Measurements from ENCODE around the gene NUDT16L1.

DNA sequence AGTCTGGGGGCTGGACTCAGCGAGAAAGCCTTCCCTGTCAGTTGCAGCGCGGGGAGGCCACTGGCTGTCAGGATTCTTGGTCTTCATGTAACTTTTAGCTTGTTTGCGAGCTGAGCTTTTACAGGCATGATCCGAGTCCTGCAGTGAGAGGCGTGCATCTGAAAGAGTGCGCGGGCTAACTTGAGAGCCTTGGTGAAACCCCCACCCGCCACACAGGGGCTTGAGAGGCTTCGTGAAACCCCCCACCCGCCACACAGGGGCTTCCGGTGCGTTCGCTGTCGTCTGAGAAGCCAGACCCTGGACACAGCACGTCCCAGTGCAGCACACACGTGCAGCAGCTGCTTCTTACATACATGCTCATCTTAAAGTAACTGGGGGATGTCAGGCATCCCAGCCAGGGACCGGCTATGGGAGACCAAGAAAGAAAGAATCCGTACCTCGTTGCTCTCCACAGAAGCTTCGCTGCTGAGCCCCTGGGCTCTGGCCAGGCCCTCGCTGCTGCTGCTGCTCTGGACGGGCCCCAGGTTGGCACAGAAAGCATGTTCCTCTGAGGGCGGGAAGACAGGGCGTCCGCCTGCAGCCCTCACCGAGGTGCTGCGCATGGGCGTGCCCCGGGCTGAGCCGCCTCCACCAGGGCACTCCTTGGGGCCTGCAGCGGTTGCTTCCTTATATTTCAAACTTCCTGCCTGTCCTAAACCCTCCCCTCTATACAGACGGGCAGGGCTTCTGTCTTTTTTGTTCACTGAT, 7.8 kb downstream of the NUDT16L1 start:
- TF ChIP-seq, protein P1, sequence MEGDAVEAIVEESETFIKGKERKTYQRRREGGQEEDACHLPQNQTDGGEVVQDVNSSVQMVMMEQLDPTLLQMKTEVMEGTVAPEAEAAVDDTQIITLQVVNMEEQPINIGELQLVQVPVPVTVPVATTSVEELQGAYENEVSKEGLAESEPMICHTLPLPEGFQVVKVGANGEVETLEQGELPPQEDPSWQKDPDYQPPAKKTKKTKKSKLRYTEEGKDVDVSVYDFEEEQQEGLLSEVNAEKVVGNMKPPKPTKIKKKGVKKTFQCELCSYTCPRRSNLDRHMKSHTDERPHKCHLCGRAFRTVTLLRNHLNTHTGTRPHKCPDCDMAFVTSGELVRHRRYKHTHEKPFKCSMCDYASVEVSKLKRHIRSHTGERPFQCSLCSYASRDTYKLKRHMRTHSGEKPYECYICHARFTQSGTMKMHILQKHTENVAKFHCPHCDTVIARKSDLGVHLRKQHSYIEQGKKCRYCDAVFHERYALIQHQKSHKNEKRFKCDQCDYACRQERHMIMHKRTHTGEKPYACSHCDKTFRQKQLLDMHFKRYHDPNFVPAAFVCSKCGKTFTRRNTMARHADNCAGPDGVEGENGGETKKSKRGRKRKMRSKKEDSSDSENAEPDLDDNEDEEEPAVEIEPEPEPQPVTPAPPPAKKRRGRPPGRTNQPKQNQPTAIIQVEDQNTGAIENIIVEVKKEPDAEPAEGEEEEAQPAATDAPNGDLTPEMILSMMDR (IDR thresholded peaks at IDR 0.05), result no peak
- no peak for TF ChIP-seq POLR2AphosphoS5 (IDR thresholded peaks at IDR 0.05)

All from breast epithelium (tissue), 3 donors.